Right lobe of liver (tissue), 4 donors: ENCODE data around the gene DCTN3.

Experiments
- POLR2A ChIP-seq: fragments of 450-650 bp; IDR thresholded peaks from one replicate; pipeline ENCODE4 v1.6.1; 2017; ENCODE audit warnings: antibody characterized with exemption, mild to moderate bottlenecking
- TF ChIP-seq, protein P1 (sequence below), 4 donors: fragments of 200-600 bp in 3 of 4; fragments of 450-650 bp in 1 of 4; IDR thresholded peaks; one replicate each; pipeline versions ENCODE4 v1.5.1 to v1.8.0; 2016 to 2022; ENCODE audit warnings: antibody characterized with exemption in 4 of 4, mild to moderate bottlenecking in 2 of 4
- donor health status: DM: no; HTN: no; CAD: no.
- donor health status: DM: no; HTN: no; CAD: no.
- donor health status: DM: no; HTN: yes; CAD: no.

DNA sequence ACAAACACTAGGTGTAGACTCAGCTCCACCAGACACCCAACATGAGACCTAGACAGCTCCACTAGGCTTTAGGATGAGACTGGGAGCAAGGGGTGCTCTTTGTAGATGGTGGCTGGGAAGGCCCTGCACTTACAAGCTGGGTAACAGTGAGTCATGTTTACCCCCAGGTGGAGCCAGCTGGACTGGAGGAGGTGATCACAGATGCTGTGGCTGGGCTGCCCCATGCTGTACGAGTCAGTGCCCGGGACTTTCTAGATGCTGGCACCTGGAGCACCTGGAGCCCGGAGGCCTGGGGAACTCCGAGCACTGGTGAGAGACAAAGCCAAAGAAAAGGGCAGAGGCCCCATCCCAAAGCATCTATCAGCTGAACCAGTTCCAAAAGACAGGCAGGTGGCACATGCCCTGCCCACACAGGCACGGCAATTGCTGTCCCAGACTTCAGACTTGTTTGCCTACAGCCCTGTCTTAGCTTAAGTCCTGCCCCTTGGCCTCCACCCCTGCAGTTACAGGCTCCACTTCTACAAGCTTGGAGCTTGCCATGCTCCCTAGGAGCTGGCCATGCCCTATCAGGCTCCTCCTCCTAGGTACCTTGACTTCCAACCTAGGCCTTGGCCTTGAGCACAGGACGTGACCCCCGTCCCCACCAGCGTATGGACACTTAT is 39.4 kb upstream of the DCTN3 start:
- TF ChIP-seq, protein P1, sequence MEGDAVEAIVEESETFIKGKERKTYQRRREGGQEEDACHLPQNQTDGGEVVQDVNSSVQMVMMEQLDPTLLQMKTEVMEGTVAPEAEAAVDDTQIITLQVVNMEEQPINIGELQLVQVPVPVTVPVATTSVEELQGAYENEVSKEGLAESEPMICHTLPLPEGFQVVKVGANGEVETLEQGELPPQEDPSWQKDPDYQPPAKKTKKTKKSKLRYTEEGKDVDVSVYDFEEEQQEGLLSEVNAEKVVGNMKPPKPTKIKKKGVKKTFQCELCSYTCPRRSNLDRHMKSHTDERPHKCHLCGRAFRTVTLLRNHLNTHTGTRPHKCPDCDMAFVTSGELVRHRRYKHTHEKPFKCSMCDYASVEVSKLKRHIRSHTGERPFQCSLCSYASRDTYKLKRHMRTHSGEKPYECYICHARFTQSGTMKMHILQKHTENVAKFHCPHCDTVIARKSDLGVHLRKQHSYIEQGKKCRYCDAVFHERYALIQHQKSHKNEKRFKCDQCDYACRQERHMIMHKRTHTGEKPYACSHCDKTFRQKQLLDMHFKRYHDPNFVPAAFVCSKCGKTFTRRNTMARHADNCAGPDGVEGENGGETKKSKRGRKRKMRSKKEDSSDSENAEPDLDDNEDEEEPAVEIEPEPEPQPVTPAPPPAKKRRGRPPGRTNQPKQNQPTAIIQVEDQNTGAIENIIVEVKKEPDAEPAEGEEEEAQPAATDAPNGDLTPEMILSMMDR (IDR thresholded peaks at IDR 0.05): no peak
- TF ChIP-seq POLR2A: no peak
